MCF 10A (cell line): ENCODE results near the gene SCRN1. TPM values are rescaled to one million over a fixed set of nuclear protein-coding genes. Genes with fewer than 3 reads are reported as not detected.

Experiments used
- BruUV-seq: library from RNA; stranded (reverse); fragments of 400-500 nt; replicated peaks from 2 replicates; lab custom pipeline; 2021; lab: Mats Ljungman, UMichigan
- CTCF ChIA-PET: fragments of 300-600 bp; sonication (Branson Sonifier 250); formaldehyde crosslinking; extraction: SDS; loops from one replicate; lab custom pipeline; 2021; ENCODE audit warnings: antibody characterized with exemption, inconsistent platforms; lab: Yijun Ruan, JAX
- POLR2A ChIA-PET: fragments of 300-600, 350-650 bp; sonication (Branson Sonifier 250); formaldehyde crosslinking; extraction: SDS; loops from one replicate; lab custom pipeline; 2020; ENCODE audit warnings: antibody characterized with exemption, inconsistent platforms; lab: Yijun Ruan, JAX
- DNase-seq: peaks from one replicate; pipeline ENCODE4 v3.0.0-alpha.2; 2018; ENCODE audit not compliant: unreplicated experiment
- H3K27ac Mint-ChIP-seq: one replicate; pipeline ENCODE4 v1.8.0; 2022; ENCODE audit warnings: mild to moderate bottlenecking, low read depth, mixed read lengths; ENCODE audit not compliant: unreplicated experiment
- H3K27me3 Mint-ChIP-seq: one replicate; pipeline ENCODE4 v1.8.0; 2022; ENCODE audit warnings: mixed read lengths; ENCODE audit not compliant: insufficient read depth, unreplicated experiment
- H3K36me3 Mint-ChIP-seq: one replicate; pipeline ENCODE4 v1.8.0; 2022; ENCODE audit warnings: mild to moderate bottlenecking, moderate library complexity, mixed read lengths; ENCODE audit not compliant: insufficient read depth, unreplicated experiment
- H3K4me1 Mint-ChIP-seq: one replicate; pipeline ENCODE4 v1.8.0; 2022; ENCODE audit warnings: mixed read lengths; ENCODE audit not compliant: insufficient read depth, unreplicated experiment
- H3K4me3 Mint-ChIP-seq: one replicate; pipeline ENCODE4 v1.8.0; 2022; ENCODE audit warnings: mild to moderate bottlenecking, moderate library complexity, mixed read lengths; ENCODE audit not compliant: unreplicated experiment
- H3K9me3 Mint-ChIP-seq: one replicate; pipeline ENCODE4 v1.8.0; 2022; ENCODE audit warnings: mixed read lengths; ENCODE audit not compliant: unreplicated experiment
- intact Hi-C: fragments of 100-400 bp; cut with micrococcal nuclease; formaldehyde crosslinking; loops from 2 replicates; pipeline ENCODE4 v1.14.1; 2022
- total RNA-seq: library from RNA; stranded (reverse); gene quantifications from 2 replicates; pipeline ENCODE4 v1.2.3, GENCODE V29; 2022
- TF ChIP-seq, protein P1 (sequence below): fragments of 200-600 bp; IDR thresholded peaks from one replicate; pipeline ENCODE4 v1.8.0; 2022; ENCODE audit warnings: antibody characterized with exemption, mild to moderate bottlenecking; ENCODE audit not compliant: unreplicated experiment

Gene SCRN1
- total RNA-seq, 1 experiment from 2014 or later, result 30.2 TPM

DNA sequence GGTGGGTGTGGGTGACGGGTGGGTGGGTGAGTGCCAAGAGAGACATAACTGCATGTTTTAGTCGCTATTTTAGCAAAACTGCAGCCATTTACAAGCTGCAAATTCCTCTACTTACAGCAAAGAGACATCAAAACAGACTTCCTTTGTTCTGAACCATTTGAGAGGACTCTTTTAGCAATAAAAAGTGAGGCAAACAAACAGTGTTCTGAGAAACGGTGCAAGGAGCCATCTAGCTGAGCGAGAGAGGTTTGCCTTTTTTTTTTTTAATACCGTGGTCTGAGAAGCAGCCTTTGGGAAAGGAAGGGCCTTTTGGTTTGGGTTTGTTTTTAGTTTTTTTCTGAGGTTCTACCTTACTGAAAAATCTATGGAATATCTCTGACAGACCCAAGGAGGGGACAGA, 62.9 kb downstream of the SCRN1 start:
- CTCF ChIA-PET, result interaction anchor here (0.7 to 1.7 kb wide), 5 partner anchors 11 to 290 kb away, joined by 3 to 5 read pairs (median 4); no protein-coding TSS in a partner anchor
- Mint-ChIP-seq H3K4me1 (peaks cover under 1% of the 10 kb centered on the region), H3K27ac (no peak overlapping the region), H3K9me3 (no peaks in the 10 kb centered on the region), H3K36me3 (peaks cover 7% of the 10 kb centered on the region), H3K27me3 (no peaks in the 10 kb centered on the region), H3K4me3 (no peak overlapping the region)
- POLR2A ChIA-PET, result interaction anchor here (0.9 kb wide), 1 partner anchor 18 kb away, joined by 3 read pairs; no protein-coding TSS in a partner anchor
- TF ChIP-seq, protein P1, sequence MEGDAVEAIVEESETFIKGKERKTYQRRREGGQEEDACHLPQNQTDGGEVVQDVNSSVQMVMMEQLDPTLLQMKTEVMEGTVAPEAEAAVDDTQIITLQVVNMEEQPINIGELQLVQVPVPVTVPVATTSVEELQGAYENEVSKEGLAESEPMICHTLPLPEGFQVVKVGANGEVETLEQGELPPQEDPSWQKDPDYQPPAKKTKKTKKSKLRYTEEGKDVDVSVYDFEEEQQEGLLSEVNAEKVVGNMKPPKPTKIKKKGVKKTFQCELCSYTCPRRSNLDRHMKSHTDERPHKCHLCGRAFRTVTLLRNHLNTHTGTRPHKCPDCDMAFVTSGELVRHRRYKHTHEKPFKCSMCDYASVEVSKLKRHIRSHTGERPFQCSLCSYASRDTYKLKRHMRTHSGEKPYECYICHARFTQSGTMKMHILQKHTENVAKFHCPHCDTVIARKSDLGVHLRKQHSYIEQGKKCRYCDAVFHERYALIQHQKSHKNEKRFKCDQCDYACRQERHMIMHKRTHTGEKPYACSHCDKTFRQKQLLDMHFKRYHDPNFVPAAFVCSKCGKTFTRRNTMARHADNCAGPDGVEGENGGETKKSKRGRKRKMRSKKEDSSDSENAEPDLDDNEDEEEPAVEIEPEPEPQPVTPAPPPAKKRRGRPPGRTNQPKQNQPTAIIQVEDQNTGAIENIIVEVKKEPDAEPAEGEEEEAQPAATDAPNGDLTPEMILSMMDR, result no peak
- no peak for DNase-seq
- BruUV-seq, result no TSS peak
- intact Hi-C loops, result no loop called here

DNA sequence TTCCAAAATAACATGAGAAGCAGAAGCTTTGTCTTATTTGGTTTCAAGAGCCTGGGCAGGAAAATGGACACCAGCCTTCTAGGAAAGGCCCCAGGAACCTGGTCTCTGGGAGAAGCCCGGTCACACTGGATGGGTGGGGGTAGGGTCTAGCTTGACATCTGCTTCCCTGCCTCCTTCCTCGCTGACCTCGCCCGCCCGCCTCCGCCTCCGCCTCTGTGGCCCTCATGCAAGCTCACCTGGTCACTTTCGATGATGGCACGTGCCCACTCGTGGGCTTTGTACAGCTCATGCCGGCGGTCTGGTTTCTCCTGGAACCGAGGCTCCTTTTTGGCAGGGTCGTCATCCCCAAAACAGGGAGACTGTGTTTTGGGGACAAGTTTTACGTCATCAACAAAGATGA, 63.4 kb downstream of the SCRN1 start:
- intact Hi-C loops, result no loop called here
- Mint-ChIP-seq H3K9me3 (no peaks in the 10 kb centered on the region), H3K36me3 (peaks cover 7% of the 10 kb centered on the region), H3K27me3 (no peaks in the 10 kb centered on the region), H3K4me3 (no peak overlapping the region), H3K27ac (no peak overlapping the region), H3K4me1 (no peaks in the 10 kb centered on the region)
- no TSS peak for BruUV-seq
- no peak for DNase-seq
- ChIA-PET POLR2A (interaction anchor here (0.9 kb wide), 1 partner anchor 19 kb away, joined by 3 read pairs; no protein-coding TSS in a partner anchor), CTCF (interaction anchor here (0.7 to 1.7 kb wide), 3 partner anchors 20 to 65 kb away, joined by 3 to 5 read pairs (median 4); no protein-coding TSS in a partner anchor)
- TF ChIP-seq, protein P1, result no peak

DNA sequence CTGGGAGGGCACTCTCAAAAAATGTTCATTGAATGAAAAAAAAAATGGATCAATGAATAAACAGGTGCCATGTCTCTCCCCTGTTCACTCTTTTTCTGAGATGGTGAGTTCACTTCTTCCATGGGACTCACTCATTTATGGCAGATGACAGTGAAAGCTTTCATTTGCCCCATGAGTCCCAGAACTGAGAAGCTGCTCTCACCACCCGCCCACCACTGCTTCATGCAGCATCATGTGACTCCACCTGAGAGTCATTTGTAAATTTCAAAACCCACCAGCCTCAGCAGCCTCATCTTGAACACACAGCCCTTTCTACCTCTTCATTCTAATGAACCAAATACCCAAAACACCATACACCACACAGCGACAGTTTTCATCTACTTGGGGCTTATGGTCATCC, 64.9 kb downstream of the SCRN1 start:
- no peak overlapping the region for H3K27ac Mint-ChIP-seq
- H3K9me3 Mint-ChIP-seq, result no peaks in the 10 kb centered on the region
- intact Hi-C loops, result loop anchor here (5.0 kb wide), 2 partner anchors 162 to 1002 kb away; no protein-coding TSS in a partner anchor
- no peak overlapping the region for H3K4me3 Mint-ChIP-seq
- no peak for DNase-seq
- TF ChIP-seq, protein P1, result no peak
- peaks cover 7% of the 10 kb centered on the region for H3K36me3 Mint-ChIP-seq
- H3K27me3 Mint-ChIP-seq, result peaks cover 5% of the 10 kb centered on the region
- ChIA-PET CTCF (interaction anchor here (0.6 to 0.9 kb wide), 5 partner anchors 12 to 1367 kb away, joined by 3 to 5 read pairs (median 3); no protein-coding TSS in a partner anchor), POLR2A (no interaction called here)
- BruUV-seq, result no TSS peak
- H3K4me1 Mint-ChIP-seq, result no peaks in the 10 kb centered on the region

DNA sequence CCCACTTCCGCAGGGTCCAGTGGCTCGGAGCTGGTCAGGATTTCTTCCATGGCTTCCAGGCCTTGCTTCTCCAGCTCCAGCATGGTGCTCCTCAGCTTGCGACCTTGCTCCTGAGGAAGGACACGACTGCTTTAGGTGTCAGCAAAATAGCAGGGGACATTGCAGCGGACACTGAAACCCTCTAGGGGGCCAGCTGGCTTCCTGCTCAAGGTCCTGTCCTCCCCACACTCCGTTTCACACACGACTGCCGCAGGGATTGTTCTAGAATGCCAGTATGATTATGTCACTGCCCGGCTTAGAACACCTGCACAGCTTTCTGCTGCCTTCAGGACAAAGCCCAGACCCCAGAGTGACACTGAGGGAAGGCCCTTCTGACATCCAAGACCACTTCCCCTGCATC, 65.6 kb downstream of the SCRN1 start:
- H3K27me3 Mint-ChIP-seq, result peaks cover 12% of the 10 kb centered on the region
- DNase-seq, result no peak
- no TSS peak for BruUV-seq
- H3K36me3 Mint-ChIP-seq, result peaks cover 7% of the 10 kb centered on the region
- ChIA-PET POLR2A (no interaction called here), CTCF (interaction anchor here (0.6 to 4.5 kb wide), 4 partner anchors 11 to 1366 kb away, joined by 3 to 59 read pairs (median 3); no protein-coding TSS in a partner anchor)
- no peaks in the 10 kb centered on the region for H3K9me3 Mint-ChIP-seq
- TF ChIP-seq, protein P1, result no peak
- peak overlapping the region; percentile 13 for H3K27ac Mint-ChIP-seq
- H3K4me1 Mint-ChIP-seq, result peaks cover 3% of the 10 kb centered on the region
- no peak overlapping the region for H3K4me3 Mint-ChIP-seq
- intact Hi-C loops, result loop anchor here (5.0 kb wide), 2 partner anchors 162 to 1002 kb away; no protein-coding TSS in a partner anchor
